Naive B cell (primary cell): ENCODE results near the gene ANGPTL5. TPM values are rescaled to one million over a fixed set of nuclear protein-coding genes. Genes with fewer than 3 reads are reported as not detected.
A peak's percentile ranks its signal among the peaks of the same experiment; 100 is the strongest.
"Not testable (repeated sequence)": the region's sequence is repeated elsewhere in the genome, so short reads cannot be mapped to it uniquely, and the experiment has no call there.

Experiments used
- ATAC-seq, 2 donors: fragments of 150-1000 bp; cut with Tn5 transposase; 2 replicates each; pipeline ENCODE4 v1.10.0; 2021; ENCODE audit warnings: low read depth in 2 of 2, mild to moderate bottlenecking in 2 of 2, moderate library complexity in 2 of 2
- DNase-seq: peaks from one replicate; pipeline ENCODE4 v3.0.0; 2022
- H3K27ac Mint-ChIP-seq, 6 donors: one replicate each; pipeline ENCODE4 v1.8.0; 2020 to 2022; ENCODE audit warnings: mild to moderate bottlenecking in 6 of 6, mixed read lengths in 6 of 6, moderate library complexity in 5 of 6, inconsistent platforms in 2 of 6
- H3K27me3 Mint-ChIP-seq, 3 donors: one replicate each; pipeline ENCODE4 v1.8.0; 2021 to 2022; ENCODE audit warnings: mixed read lengths in 3 of 3, mild to moderate bottlenecking in 1 of 3
- H3K36me3 Mint-ChIP-seq, 2 donors: one replicate each; pipeline ENCODE4 v1.8.0; 2020 to 2022; ENCODE audit warnings: mixed read lengths in 2 of 2, inconsistent platforms in 1 of 2, mild to moderate bottlenecking in 1 of 2
- H3K4me1 Mint-ChIP-seq, 3 donors: one replicate each; pipeline ENCODE4 v1.8.0; 2020 to 2022; ENCODE audit warnings: mixed read lengths in 3 of 3, inconsistent platforms in 1 of 3, mild to moderate bottlenecking in 1 of 3, moderate library complexity in 1 of 3
- H3K4me3 Mint-ChIP-seq, 8 donors: one replicate each; pipeline ENCODE4 v1.8.0; 2020 to 2022; ENCODE audit warnings: mild to moderate bottlenecking in 8 of 8, mixed read lengths in 8 of 8, moderate library complexity in 8 of 8, inconsistent platforms in 2 of 8
- H3K9me3 Mint-ChIP-seq, 7 donors: one replicate each; pipeline ENCODE4 v1.8.0; 2020 to 2022; ENCODE audit warnings: mixed read lengths in 7 of 7, mild to moderate bottlenecking in 5 of 7, inconsistent platforms in 2 of 7, moderate library complexity in 1 of 7
- polyA plus RNA-seq, 6 donors: library from polyadenylated mRNA; unstranded; fragments of 300-500 nt; fragmentation: Illumina TruSeq; gene quantifications; one replicate each; pipeline ENCODE4 v1.2.3, GENCODE V29; 2021; ENCODE audit warnings: low read depth in 6 of 6

The ANGPTL5 gene
- polyA plus RNA-seq: under 1 TPM in 1 of 6 donors, not detected in 5; 0.12 TPM

- H3K36me3 Mint-ChIP-seq: no peaks in the 10 kb centered on the region
- H3K4me3 Mint-ChIP-seq: peak within 1 kb of the TSS; percentile 91 to 97 (median 96)
- H3K27me3 Mint-ChIP-seq: peaks cover 4 to 8% (median 7%) of the 10 kb centered on the region in 3 donors
- DNase-seq (no peak), ATAC-seq (no peak)
- peak within 1 kb of the TSS; percentile 98 to 100 (median 99) for H3K27ac Mint-ChIP-seq
- H3K9me3 Mint-ChIP-seq: no peaks in the 10 kb centered on the region
- H3K4me1 Mint-ChIP-seq: peaks cover 24 to 25% (median 24%) of the 10 kb centered on the region in 3 donors
These were observed at the start of gene ANGPTL5 for GRCh38 chr11:101916422-101916821. Gene ANGPTL5 (minus strand): TSS chr11:101916522. CDS start chr11:101907909, 8,613 bp downstream.

DNA sequence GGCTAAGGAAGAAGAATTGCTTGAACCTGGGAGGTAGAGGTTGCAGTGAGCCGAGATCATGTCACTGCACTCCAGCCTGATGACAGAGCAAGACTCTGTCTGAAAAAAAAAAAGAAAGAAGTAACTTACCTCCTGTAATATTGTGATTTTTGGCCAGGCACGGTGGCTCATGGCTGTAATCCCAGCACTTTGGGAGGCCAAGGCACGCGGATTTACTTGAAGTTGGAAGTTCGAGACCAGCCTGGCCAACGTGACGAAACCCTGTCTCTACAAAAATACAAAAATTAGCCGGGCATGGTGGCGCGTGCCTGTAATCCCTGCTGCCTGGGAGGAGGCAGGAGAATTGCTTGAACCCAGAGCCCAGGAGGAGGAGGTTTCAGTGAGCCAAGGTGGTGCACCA lies 47.9 kb upstream of the ANGPTL5 start:
- H3K9me3 Mint-ChIP-seq, H3K27me3 Mint-ChIP-seq: not testable (repeated sequence)
- H3K36me3 Mint-ChIP-seq: peaks cover 0 to 14% of the 10 kb centered on the region in 2 donors

DNA sequence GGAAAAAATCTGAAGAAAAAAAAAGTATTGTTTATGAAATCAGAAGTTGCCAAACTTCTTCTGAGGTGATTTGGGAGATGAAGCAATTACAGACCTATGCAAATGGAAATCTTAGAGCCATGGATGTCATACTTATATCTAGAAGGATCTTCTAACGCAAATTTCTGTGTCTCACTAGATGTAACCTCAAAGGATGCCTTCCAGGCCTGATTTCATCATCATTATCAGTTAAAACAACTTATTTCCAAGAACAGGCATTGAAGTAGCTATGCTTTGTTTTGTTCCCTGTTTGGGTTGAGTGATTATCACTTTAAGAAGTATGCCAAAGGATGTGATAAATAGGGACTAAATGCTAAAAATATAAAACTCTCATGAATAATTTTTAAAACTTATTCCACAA lies 43.9 kb upstream of the ANGPTL5 start:
- Mint-ChIP-seq H3K36me3 (peaks cover 9 to 26% of the 10 kb centered on the region in 2 donors), H3K27ac (no peak overlapping the region), H3K27me3 (no peaks in the 10 kb centered on the region), H3K9me3 (peaks cover 0 to 4% (median 0%) of the 10 kb centered on the region in 7 donors), H3K4me3 (no peak overlapping the region), H3K4me1 (no peaks in the 10 kb centered on the region)
- ATAC-seq (no peak), DNase-seq (no peak)

More for the DNA sequence above, 47.9 kb upstream of the ANGPTL5 start:
- not testable (repeated sequence) for H3K4me1 Mint-ChIP-seq, H3K27ac Mint-ChIP-seq, DNase-seq, ATAC-seq, H3K4me3 Mint-ChIP-seq

GRCh38 chr11:101955701-101956100 lies 39.4 kb upstream of the ANGPTL5 start:
- DNase-seq (no peak), ATAC-seq (no peak)
- Mint-ChIP-seq H3K27me3 (no peaks in the 10 kb centered on the region), H3K4me1 (no peaks in the 10 kb centered on the region), H3K4me3 (peak overlapping the region in 2 of 8 donors; percentile 35 to 48), H3K36me3 (peaks cover 9 to 15% of the 10 kb centered on the region in 2 donors), H3K27ac (no peak overlapping the region), H3K9me3 (peaks cover 0 to 4% (median 0%) of the 10 kb centered on the region in 7 donors)

GRCh38 chr11:101955278-101955677 lies 39.0 kb upstream of the ANGPTL5 start:
- Mint-ChIP-seq H3K27ac (no peak overlapping the region), H3K4me3 (no peak overlapping the region), H3K27me3 (no peaks in the 10 kb centered on the region), H3K36me3 (peaks cover 9 to 15% of the 10 kb centered on the region in 2 donors), H3K4me1 (no peaks in the 10 kb centered on the region), H3K9me3 (peaks cover 0 to 4% (median 0%) of the 10 kb centered on the region in 7 donors)
- DNase-seq (no peak), ATAC-seq (no peak)

- H3K9me3 Mint-ChIP-seq: no peaks in the 10 kb centered on the region
- no peak overlapping the region for H3K27ac Mint-ChIP-seq
- no peaks in the 10 kb centered on the region for H3K27me3 Mint-ChIP-seq
- ATAC-seq (no peak), DNase-seq (no peak)
- no peak overlapping the region for H3K4me3 Mint-ChIP-seq
- no peaks in the 10 kb centered on the region for H3K36me3 Mint-ChIP-seq
- H3K4me1 Mint-ChIP-seq: no peaks in the 10 kb centered on the region
These were observed 33.4 kb upstream of the ANGPTL5 start for GRCh38 chr11:101949680-101950220.

GRCh38 chr11:101945448-101945847 lies 29.1 kb upstream of the ANGPTL5 start:
- DNase-seq (no peak), ATAC-seq (no peak)
- Mint-ChIP-seq H3K4me3 (no peak overlapping the region), H3K4me1 (peaks cover 0 to 3% (median 0%) of the 10 kb centered on the region in 3 donors), H3K27me3 (no peaks in the 10 kb centered on the region), H3K27ac (no peak overlapping the region), H3K9me3 (no peaks in the 10 kb centered on the region), H3K36me3 (no peaks in the 10 kb centered on the region)

GRCh38 chr11:101944923-101945322 lies 28.6 kb upstream of the ANGPTL5 start:
- Mint-ChIP-seq H3K27ac (no peak overlapping the region), H3K4me3 (no peak overlapping the region), H3K27me3 (no peaks in the 10 kb centered on the region), H3K9me3 (no peaks in the 10 kb centered on the region), H3K36me3 (no peaks in the 10 kb centered on the region), H3K4me1 (peaks cover 0 to 3% (median 0%) of the 10 kb centered on the region in 3 donors)
- no peak for DNase-seq
- ATAC-seq: no peak

GRCh38 chr11:101940901-101941520 lies 24.7 kb upstream of the ANGPTL5 start:
- Mint-ChIP-seq H3K4me1 (peaks cover 0 to 3% (median 0%) of the 10 kb centered on the region in 3 donors), H3K27me3 (no peaks in the 10 kb centered on the region), H3K4me3 (no peak overlapping the region), H3K27ac (no peak overlapping the region), H3K9me3 (no peaks in the 10 kb centered on the region), H3K36me3 (no peaks in the 10 kb centered on the region)
- ATAC-seq (no peak), DNase-seq (no peak)

GRCh38 chr11:101931692-101932091 lies 15.4 kb upstream of the ANGPTL5 start:
- ATAC-seq (no peak), DNase-seq (no peak)
- Mint-ChIP-seq H3K36me3 (peaks cover 0 to 8% of the 10 kb centered on the region in 2 donors), H3K4me1 (no peaks in the 10 kb centered on the region), H3K9me3 (peaks cover 0 to 23% (median 11%) of the 10 kb centered on the region in 7 donors), H3K27me3 (no peaks in the 10 kb centered on the region), H3K27ac (no peak overlapping the region), H3K4me3 (no peak overlapping the region)

DNA sequence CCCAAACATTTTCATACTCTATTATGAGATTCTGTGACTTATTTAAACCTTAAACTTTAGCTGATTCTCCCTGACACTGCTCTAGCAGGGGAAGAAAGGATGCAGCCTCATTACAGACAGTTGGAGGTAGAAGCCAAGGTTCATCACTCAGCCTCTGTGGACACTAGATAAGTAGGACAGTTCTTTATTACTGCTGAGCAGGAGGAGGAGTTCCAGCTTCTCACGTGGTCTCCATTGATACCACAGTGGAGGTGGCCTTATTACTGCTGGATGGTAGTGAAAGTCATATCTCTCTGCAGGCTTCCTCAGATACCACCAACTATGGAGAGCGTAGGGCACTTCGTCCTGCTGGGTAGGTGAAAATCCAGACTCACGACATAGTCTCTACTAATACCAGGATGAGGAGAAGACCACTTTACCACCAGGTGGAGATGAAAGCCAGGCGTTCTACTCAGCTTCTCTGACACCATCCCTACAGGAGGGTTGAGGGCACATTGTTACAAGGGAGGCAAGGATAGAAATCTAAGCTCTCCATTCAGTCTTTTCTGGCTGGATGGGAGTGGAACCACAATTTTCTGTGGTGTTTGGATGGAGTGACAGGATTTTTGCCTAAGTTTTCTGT lies 13.1 kb upstream of the ANGPTL5 start:
- ATAC-seq (no peak), DNase-seq (no peak)
- Mint-ChIP-seq H3K27ac (no peak overlapping the region), H3K4me1 (no peaks in the 10 kb centered on the region), H3K27me3 (no peaks in the 10 kb centered on the region), H3K4me3 (no peak overlapping the region), H3K9me3 (peaks cover 0 to 23% (median 11%) of the 10 kb centered on the region in 7 donors), H3K36me3 (peaks cover 0 to 8% of the 10 kb centered on the region in 2 donors)

DNA sequence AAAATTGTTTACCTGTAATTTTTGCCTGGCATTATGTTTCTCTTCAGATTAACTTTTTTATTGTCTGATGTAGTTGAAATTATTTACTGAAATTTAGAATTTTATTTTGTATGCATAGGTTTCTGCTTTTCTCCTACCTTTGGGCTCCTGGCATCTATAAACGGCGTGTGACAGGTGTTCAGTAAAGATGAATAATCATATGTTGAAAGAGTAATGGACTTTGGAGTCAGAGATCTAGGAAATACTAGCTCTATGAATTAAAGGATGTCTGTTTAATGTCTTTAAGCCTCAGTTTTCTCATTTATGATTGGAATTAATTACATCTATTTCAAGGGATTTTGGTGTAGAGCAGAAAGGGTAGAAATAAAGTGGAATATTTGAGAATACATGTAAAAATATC lies 7.2 kb upstream of the ANGPTL5 start:
- Mint-ChIP-seq H3K4me1 (no peaks in the 10 kb centered on the region), H3K27ac (no peak overlapping the region)

DNA sequence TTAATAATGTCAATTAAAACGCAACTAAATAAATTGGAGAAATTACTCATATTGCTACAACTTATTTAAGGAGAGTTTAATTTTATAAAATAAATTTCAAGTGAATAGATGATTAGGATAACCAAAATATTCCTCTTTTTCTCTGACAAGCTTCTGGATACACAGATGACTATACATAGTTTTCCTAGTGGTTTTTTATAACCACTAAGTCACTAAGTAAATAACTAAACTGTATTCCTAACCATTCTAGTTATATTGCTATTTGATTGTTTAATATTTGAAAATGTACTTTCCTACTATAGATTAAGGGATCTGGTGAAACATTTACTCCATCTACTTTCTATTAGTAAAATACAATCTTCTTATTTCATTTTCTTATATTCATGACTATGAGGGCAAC lies 4.7 kb upstream of the ANGPTL5 start:
- ATAC-seq (no peak), DNase-seq (no peak)
- Mint-ChIP-seq H3K27me3 (no peaks in the 10 kb centered on the region), H3K9me3 (no peaks in the 10 kb centered on the region), H3K27ac (no peak overlapping the region), H3K4me1 (peaks cover 5 to 7% (median 6%) of the 10 kb centered on the region in 3 donors), H3K4me3 (no peak overlapping the region), H3K36me3 (no peaks in the 10 kb centered on the region)

More for the DNA sequence above, 7.2 kb upstream of the ANGPTL5 start:
- ATAC-seq (no peak), DNase-seq (no peak)
- H3K27me3 Mint-ChIP-seq: no peaks in the 10 kb centered on the region
- peaks cover 0 to 8% (median 5%) of the 10 kb centered on the region in 7 donors for H3K9me3 Mint-ChIP-seq
- no peaks in the 10 kb centered on the region for H3K36me3 Mint-ChIP-seq
- no peak overlapping the region for H3K4me3 Mint-ChIP-seq

GRCh38 chr11:101917226-101917625 lies 904 bp upstream of the ANGPTL5 start:
- Mint-ChIP-seq H3K9me3 (no peaks in the 10 kb centered on the region), H3K4me1 (peaks cover 24 to 25% (median 24%) of the 10 kb centered on the region in 3 donors), H3K4me3 (peak overlapping the region in 2 of 8 donors; percentile 2 to 70), H3K36me3 (no peaks in the 10 kb centered on the region), H3K27ac (peak overlapping the region in 2 of 6 donors; percentile 71 to 100), H3K27me3 (no peaks in the 10 kb centered on the region)
- DNase-seq (no peak), ATAC-seq (no peak)
